Loucy (cell line): ENCODE measurements around the gene BAD.

Experiments
- H2AFZ ChIP-seq: fragments of 200-600 bp; sonication (generic); 2 replicates; pipeline ENCODE4 v1.6.0; 2016; ENCODE audit warnings: antibody characterized with exemption, mild to moderate bottlenecking, low read length, moderate library complexity
- H3F3A ChIP-seq: fragments of 200-600 bp; 2 replicates; pipeline ENCODE4 v1.6.0; 2016; ENCODE audit warnings: antibody characterized with exemption, low read depth, mild to moderate bottlenecking
- H3K27me3 ChIP-seq: fragments of 200-600 bp; sonication (generic); 2 replicates; pipeline ENCODE4 v1.6.1; 2014; ENCODE audit warnings: low read length, mild to moderate bottlenecking; ENCODE audit not compliant: insufficient read depth, poor library complexity, severe bottlenecking
- H3K36me3 ChIP-seq: fragments of 200-600 bp; sonication (generic); 2 replicates; pipeline ENCODE4 v1.6.1; 2016; ENCODE audit warnings: low read length; ENCODE audit not compliant: insufficient read depth
- H3K4me1 ChIP-seq: fragments of 200-600 bp; sonication (generic); 2 replicates; pipeline ENCODE4 v1.5.1; 2014; ENCODE audit warnings: low read length, mild to moderate bottlenecking; ENCODE audit not compliant: insufficient read depth, poor library complexity, severe bottlenecking
- H3K4me2 ChIP-seq: fragments of 200-600 bp; sonication (generic); 2 replicates; pipeline ENCODE4 v1.6.0; 2014; ENCODE audit warnings: antibody characterized with exemption, low read length, low read depth, mild to moderate bottlenecking; ENCODE audit not compliant: poor library complexity, severe bottlenecking
- H3K4me3 ChIP-seq: fragments of 200-600 bp; sonication (generic); 2 replicates; pipeline ENCODE4 v1.5.1; 2014; ENCODE audit warnings: low read length, mild to moderate bottlenecking, mixed read lengths; ENCODE audit not compliant: poor library complexity, severe bottlenecking
- H3K79me2 ChIP-seq: fragments of 200-600 bp; sonication (generic); 2 replicates; pipeline ENCODE4 v1.6.1; 2014; ENCODE audit warnings: low read length; ENCODE audit not compliant: insufficient read depth
- H3K9ac ChIP-seq: fragments of 200-600 bp; sonication (generic); 2 replicates; pipeline ENCODE4 v1.6.0; 2014; ENCODE audit warnings: mild to moderate bottlenecking, low read depth, low read length, moderate library complexity; ENCODE audit not compliant: poor library complexity, severe bottlenecking
- H3K9me2 ChIP-seq: fragments of 200-600 bp; sonication (generic); replicated peaks from 2 replicates; pipeline ENCODE4 v1.6.1; 2016; ENCODE audit warnings: low read depth, low read length, mixed read lengths
- H3K9me3 ChIP-seq: fragments of 200-600 bp; sonication (generic); 2 replicates; pipeline ENCODE4 v1.6.1; 2014; ENCODE audit warnings: mild to moderate bottlenecking, antibody characterized with exemption, low read length, low read depth; ENCODE audit not compliant: insufficient read depth
- H4K20me1 ChIP-seq: fragments of 200-600 bp; sonication (generic); 2 replicates; pipeline ENCODE4 v1.6.0; 2014; ENCODE audit warnings: antibody characterized with exemption, low read length, mild to moderate bottlenecking; ENCODE audit not compliant: insufficient read depth, poor library complexity, severe bottlenecking
- CTCF ChIP-seq: fragments of 200-600 bp; sonication (generic); conservative IDR thresholded peaks from 2 replicates; pipeline ENCODE4 v1.5.1; 2014; ENCODE audit warnings: mild to moderate bottlenecking, antibody characterized with exemption, low read length
- EZH2phosphoT487 ChIP-seq: fragments of 200-600 bp; IDR thresholded peaks from 2 replicates; pipeline ENCODE4 v1.6.1; 2018; ENCODE audit warnings: antibody characterized with exemption, mild to moderate bottlenecking, moderate library complexity, borderline replicate concordance

Gene BAD

GRCh38 chr11:64259533-64260067, 24.9 kb downstream of the BAD start:
- H4K20me1 ChIP-seq, result no peaks in the 10 kb centered on the region
- H3K4me2 ChIP-seq, result no peak overlapping the region
- H3K27me3 ChIP-seq, result no peaks in the 10 kb centered on the region
- H3F3A ChIP-seq, result no peaks in the 10 kb centered on the region
- TF ChIP-seq EZH2phosphoT487 (no peak), CTCF (no peak)
- H3K9me2 ChIP-seq, result no peaks in the 10 kb centered on the region
- H3K9me3 ChIP-seq, result no peaks in the 10 kb centered on the region
- no peak overlapping the region for H2AFZ ChIP-seq
- H3K79me2 ChIP-seq, result no peaks in the 10 kb centered on the region
- no peaks in the 10 kb centered on the region for H3K36me3 ChIP-seq
- no peaks in the 10 kb centered on the region for H3K4me1 ChIP-seq
- no peak overlapping the region for H3K4me3 ChIP-seq
- H3K9ac ChIP-seq, result no peak overlapping the region

GRCh38 chr11:64258946-64259532, 25.4 kb downstream of the BAD start:
- TF ChIP-seq EZH2phosphoT487, result no peak
- TF ChIP-seq CTCF, result no peak
- Histone ChIP-seq H3K4me1 (no peaks in the 10 kb centered on the region), H3K36me3 (no peaks in the 10 kb centered on the region), H3K9me3 (no peaks in the 10 kb centered on the region), H4K20me1 (no peaks in the 10 kb centered on the region), H3K4me2 (no peak overlapping the region), H2AFZ (no peak overlapping the region), H3K79me2 (no peaks in the 10 kb centered on the region), H3F3A (no peaks in the 10 kb centered on the region), H3K27me3 (no peaks in the 10 kb centered on the region), H3K9ac (no peak overlapping the region), H3K4me3 (no peak overlapping the region), H3K9me2 (no peaks in the 10 kb centered on the region)

GRCh38 chr11:64258356-64258755, 26.1 kb downstream of the BAD start:
- Histone ChIP-seq H2AFZ (no peak overlapping the region), H3K36me3 (no peaks in the 10 kb centered on the region), H3K79me2 (no peaks in the 10 kb centered on the region), H4K20me1 (no peaks in the 10 kb centered on the region), H3F3A (no peaks in the 10 kb centered on the region), H3K27me3 (no peaks in the 10 kb centered on the region), H3K9me3 (no peaks in the 10 kb centered on the region), H3K9ac (no peak overlapping the region), H3K4me1 (peaks cover 4% of the 10 kb centered on the region), H3K4me2 (no peak overlapping the region), H3K9me2 (no peaks in the 10 kb centered on the region), H3K4me3 (no peak overlapping the region)
- no peak for TF ChIP-seq EZH2phosphoT487
- no peak for TF ChIP-seq CTCF
